RWPE2 (cell line): ENCODE measurements around the gene LRP11.

ENCODE experiments used
- ATAC-seq: fragments of 200-7000 bp; cut with Tn5 transposase; 3 replicates; pipeline ENCODE4 v1.9.1; 2021; ENCODE audit warnings: low read depth
- DNase-seq: peaks from one replicate; pipeline ENCODE4 v3.0.0-alpha.2; 2020; ENCODE audit warnings: low spot score
- H3K27ac ChIP-seq: fragments of 450-650 bp; 2 replicates; pipeline ENCODE4 v1.5.1; 2017; ENCODE audit warnings: mild to moderate bottlenecking; ENCODE audit not compliant: poor library complexity, severe bottlenecking
- H3K27me3 ChIP-seq: fragments of 250-450 bp; sonication (Bioruptor Pico); 2 replicates; pipeline ENCODE4 v1.5.1; 2021; ENCODE audit warnings: mild to moderate bottlenecking, moderate library complexity; ENCODE audit not compliant: insufficient read depth, poor library complexity, severe bottlenecking
- H3K36me3 ChIP-seq: fragments of 250-450 bp; sonication (Bioruptor Pico); 2 replicates; pipeline ENCODE4 v1.5.1; 2020; ENCODE audit warnings: low read depth, mild to moderate bottlenecking, moderate library complexity
- H3K4me1 ChIP-seq: fragments of 250-450 bp; sonication (Bioruptor Pico); 2 replicates; pipeline ENCODE4 v1.5.1; 2021; ENCODE audit warnings: mild to moderate bottlenecking, moderate library complexity; ENCODE audit not compliant: insufficient read depth, poor library complexity, severe bottlenecking
- H3K4me3 ChIP-seq: fragments of 250-450 bp; sonication (Bioruptor Pico); 2 replicates; pipeline ENCODE4 v1.5.1; 2021; ENCODE audit warnings: mild to moderate bottlenecking, moderate library complexity; ENCODE audit not compliant: severe bottlenecking
- H3K9me3 ChIP-seq: fragments of 250-450 bp; sonication (Bioruptor Pico); 2 replicates; pipeline ENCODE4 v1.5.1; 2021; ENCODE audit warnings: mild to moderate bottlenecking, moderate library complexity; ENCODE audit not compliant: severe bottlenecking
- TF ChIP-seq, protein P1 (sequence below): fragments of 450-650 bp; IDR thresholded peaks from one replicate; pipeline ENCODE4 v1.5.1; 2017; ENCODE audit warnings: mild to moderate bottlenecking, moderate library complexity; ENCODE audit not compliant: poor library complexity, severe bottlenecking

LRP11 gene

GRCh38 chr6:149771925-149772324 lies 92.2 kb downstream of the LRP11 start:
- DNase-seq (no peak), ATAC-seq (no peak)
- TF ChIP-seq, protein P1, sequence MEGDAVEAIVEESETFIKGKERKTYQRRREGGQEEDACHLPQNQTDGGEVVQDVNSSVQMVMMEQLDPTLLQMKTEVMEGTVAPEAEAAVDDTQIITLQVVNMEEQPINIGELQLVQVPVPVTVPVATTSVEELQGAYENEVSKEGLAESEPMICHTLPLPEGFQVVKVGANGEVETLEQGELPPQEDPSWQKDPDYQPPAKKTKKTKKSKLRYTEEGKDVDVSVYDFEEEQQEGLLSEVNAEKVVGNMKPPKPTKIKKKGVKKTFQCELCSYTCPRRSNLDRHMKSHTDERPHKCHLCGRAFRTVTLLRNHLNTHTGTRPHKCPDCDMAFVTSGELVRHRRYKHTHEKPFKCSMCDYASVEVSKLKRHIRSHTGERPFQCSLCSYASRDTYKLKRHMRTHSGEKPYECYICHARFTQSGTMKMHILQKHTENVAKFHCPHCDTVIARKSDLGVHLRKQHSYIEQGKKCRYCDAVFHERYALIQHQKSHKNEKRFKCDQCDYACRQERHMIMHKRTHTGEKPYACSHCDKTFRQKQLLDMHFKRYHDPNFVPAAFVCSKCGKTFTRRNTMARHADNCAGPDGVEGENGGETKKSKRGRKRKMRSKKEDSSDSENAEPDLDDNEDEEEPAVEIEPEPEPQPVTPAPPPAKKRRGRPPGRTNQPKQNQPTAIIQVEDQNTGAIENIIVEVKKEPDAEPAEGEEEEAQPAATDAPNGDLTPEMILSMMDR = no peak
- Histone ChIP-seq H3K4me3 (no peak overlapping the region), H3K27me3 (no peaks in the 10 kb centered on the region), H3K4me1 (no peaks in the 10 kb centered on the region), H3K36me3 (peaks cover 74% of the 10 kb centered on the region), H3K27ac (no peak overlapping the region), H3K9me3 (no peaks in the 10 kb centered on the region)

GRCh38 chr6:149771185-149771584 lies 93.0 kb downstream of the LRP11 start:
- no peak overlapping the region for H3K4me3 ChIP-seq
- ATAC-seq (no peak), DNase-seq (no peak)
- TF ChIP-seq, protein P1 = no peak
- H3K4me1 ChIP-seq = no peaks in the 10 kb centered on the region
- H3K27me3 ChIP-seq = no peaks in the 10 kb centered on the region
- peaks cover 75% of the 10 kb centered on the region for H3K36me3 ChIP-seq
- no peak overlapping the region for H3K27ac ChIP-seq
- no peaks in the 10 kb centered on the region for H3K9me3 ChIP-seq

GRCh38 chr6:149769676-149770075 lies 94.5 kb downstream of the LRP11 start:
- H3K27ac ChIP-seq = no peak overlapping the region
- TF ChIP-seq, protein P1 = no peak
- ATAC-seq = no peak
- H3K9me3 ChIP-seq = no peaks in the 10 kb centered on the region
- no peak overlapping the region for H3K4me3 ChIP-seq
- H3K27me3 ChIP-seq = no peaks in the 10 kb centered on the region
- peaks cover 72% of the 10 kb centered on the region for H3K36me3 ChIP-seq
- H3K4me1 ChIP-seq = no peaks in the 10 kb centered on the region
- no peak for DNase-seq
